Mucosa of stomach (tissue), 1 donor: ENCODE measurements around the gene SVOP.

Source experiments
- H3K27me3 ChIP-seq: one replicate; pipeline ENCODE4 v1.7.0; 2013; ENCODE audit warnings: mild to moderate bottlenecking, low read length; ENCODE audit not compliant: control insufficient read depth, insufficient read depth
- H3K36me3 ChIP-seq: one replicate; pipeline ENCODE4 v1.7.0; 2013; ENCODE audit warnings: low read length; ENCODE audit not compliant: control insufficient read depth, insufficient read depth
- H3K4me1 ChIP-seq: one replicate; pipeline ENCODE4 v1.7.0; 2013; ENCODE audit warnings: mild to moderate bottlenecking, low read length; ENCODE audit not compliant: control insufficient read depth, insufficient read depth
- H3K4me3 ChIP-seq: one replicate; pipeline ENCODE4 v1.7.0; 2013; ENCODE audit warnings: low read length
- H3K9ac ChIP-seq: one replicate; pipeline ENCODE4 v1.7.0; 2013; ENCODE audit warnings: mild to moderate bottlenecking, low read length, moderate library complexity
- H3K9me3 ChIP-seq: one replicate; pipeline ENCODE4 v1.7.0; 2013; ENCODE audit warnings: mild to moderate bottlenecking, low read length, moderate library complexity; ENCODE audit not compliant: control insufficient read depth
- donor health status: Pancreatic carcinoma.

Gene SVOP

GRCh38 chr12:108915632-108916133, 105.2 kb downstream of the SVOP start:
- no peak overlapping the region for H3K9ac ChIP-seq
- no peak overlapping the region for H3K4me3 ChIP-seq
- H3K9me3 ChIP-seq, result no peaks in the 10 kb centered on the region
- no peaks in the 10 kb centered on the region for H3K4me1 ChIP-seq
- no peaks in the 10 kb centered on the region for H3K27me3 ChIP-seq
- no peaks in the 10 kb centered on the region for H3K36me3 ChIP-seq

- no peaks in the 10 kb centered on the region for H3K9me3 ChIP-seq
- H3K4me1 ChIP-seq, result no peaks in the 10 kb centered on the region
- H3K4me3 ChIP-seq, result no peak overlapping the region
- H3K27me3 ChIP-seq, result no peaks in the 10 kb centered on the region
- H3K36me3 ChIP-seq, result no peaks in the 10 kb centered on the region
- H3K9ac ChIP-seq, result no peak overlapping the region
Observed at GRCh38 chr12:108914121-108914531, 106.7 kb downstream of the SVOP start.

- no peaks in the 10 kb centered on the region for H3K36me3 ChIP-seq
Observed at GRCh38 chr12:108912361-108912760, 108.5 kb downstream of the SVOP start.

GRCh38 chr12:108911915-108912314, 109.0 kb downstream of the SVOP start:
- H3K27me3 ChIP-seq, result no peaks in the 10 kb centered on the region
- no peak overlapping the region for H3K9ac ChIP-seq
- H3K9me3 ChIP-seq, result no peaks in the 10 kb centered on the region
- H3K4me3 ChIP-seq, result no peak overlapping the region
- H3K4me1 ChIP-seq, result no peaks in the 10 kb centered on the region
- H3K36me3 ChIP-seq, result no peaks in the 10 kb centered on the region

More at GRCh38 chr12:108912361-108912760, 108.5 kb downstream of the SVOP start:
- H3K4me3 ChIP-seq, result no peak overlapping the region
- H3K27me3 ChIP-seq, result no peaks in the 10 kb centered on the region
- no peak overlapping the region for H3K9ac ChIP-seq
- H3K9me3 ChIP-seq, result no peaks in the 10 kb centered on the region
- H3K4me1 ChIP-seq, result no peaks in the 10 kb centered on the region

- Histone ChIP-seq H3K9me3 (no peaks in the 10 kb centered on the region), H3K4me3 (no peak overlapping the region), H3K9ac (no peak overlapping the region), H3K4me1 (no peaks in the 10 kb centered on the region), H3K36me3 (no peaks in the 10 kb centered on the region), H3K27me3 (no peaks in the 10 kb centered on the region)
Observed at GRCh38 chr12:108910336-108910735, 110.5 kb downstream of the SVOP start.

GRCh38 chr12:108907839-108908351, 113.0 kb downstream of the SVOP start:
- Histone ChIP-seq H3K36me3 (no peaks in the 10 kb centered on the region), H3K27me3 (no peaks in the 10 kb centered on the region), H3K9me3 (no peaks in the 10 kb centered on the region), H3K9ac (no peak overlapping the region), H3K4me1 (no peaks in the 10 kb centered on the region), H3K4me3 (no peak overlapping the region)

GRCh38 chr12:108906971-108907370, 113.9 kb downstream of the SVOP start:
- no peaks in the 10 kb centered on the region for H3K36me3 ChIP-seq
- no peaks in the 10 kb centered on the region for H3K4me1 ChIP-seq
- H3K9ac ChIP-seq, result no peak overlapping the region
- H3K27me3 ChIP-seq, result no peaks in the 10 kb centered on the region
- H3K4me3 ChIP-seq, result no peak overlapping the region
- no peaks in the 10 kb centered on the region for H3K9me3 ChIP-seq

- H3K9me3 ChIP-seq, result no peaks in the 10 kb centered on the region
Observed at GRCh38 chr12:108905725-108906124, 115.1 kb downstream of the SVOP start.

GRCh38 chr12:108899145-108899544, 121.7 kb downstream of the SVOP start:
- Histone ChIP-seq H3K9ac (no peak overlapping the region), H3K9me3 (no peaks in the 10 kb centered on the region), H3K4me1 (no peaks in the 10 kb centered on the region), H3K36me3 (no peaks in the 10 kb centered on the region), H3K4me3 (no peak overlapping the region), H3K27me3 (no peaks in the 10 kb centered on the region)

More at GRCh38 chr12:108905725-108906124, 115.1 kb downstream of the SVOP start:
- H3K4me3 ChIP-seq, result no peak overlapping the region
- H3K9ac ChIP-seq, result no peak overlapping the region
- H3K27me3 ChIP-seq, result no peaks in the 10 kb centered on the region
- H3K4me1 ChIP-seq, result no peaks in the 10 kb centered on the region
- H3K36me3 ChIP-seq, result no peaks in the 10 kb centered on the region

GRCh38 chr12:108896817-108897216, 124.1 kb downstream of the SVOP start:
- Histone ChIP-seq H3K4me1 (no peaks in the 10 kb centered on the region), H3K27me3 (no peaks in the 10 kb centered on the region), H3K9ac (no peak overlapping the region), H3K36me3 (no peaks in the 10 kb centered on the region), H3K9me3 (no peaks in the 10 kb centered on the region), H3K4me3 (no peak overlapping the region)

GRCh38 chr12:108896336-108896735, 124.5 kb downstream of the SVOP start:
- H3K36me3 ChIP-seq, result no peaks in the 10 kb centered on the region
- no peak overlapping the region for H3K4me3 ChIP-seq
- no peaks in the 10 kb centered on the region for H3K4me1 ChIP-seq
- H3K9me3 ChIP-seq, result no peaks in the 10 kb centered on the region
- H3K9ac ChIP-seq, result no peak overlapping the region
- no peaks in the 10 kb centered on the region for H3K27me3 ChIP-seq

GRCh38 chr12:108895220-108895802, 125.6 kb downstream of the SVOP start:
- Histone ChIP-seq H3K9ac (no peak overlapping the region), H3K9me3 (no peaks in the 10 kb centered on the region), H3K4me3 (no peak overlapping the region), H3K27me3 (no peaks in the 10 kb centered on the region), H3K36me3 (no peaks in the 10 kb centered on the region), H3K4me1 (no peaks in the 10 kb centered on the region)
